ENCODE results near the gene ANXA7.

The ANXA7 gene

GRCh38 chr10:73433538-73433867, 19.6 kb upstream of the ANXA7 start, which contains the start of gene MSS51:
Gene MSS51 (minus strand): TSS chr10:73433561. CDS start chr10:73428284, 5,277 bp downstream.
- Histone ChIP-seq H3K9me3 (ENCODE audit: control insufficient read depth, low read length) (no peaks in the 10 kb centered on the region), H3K27ac (ENCODE audit: low read depth, low read length, severe bottlenecking) (no peak within 1 kb of the TSS), H3K4me1 (ENCODE audit: control insufficient read depth, insufficient read depth, low read length, poor library complexity, severe bottlenecking) (no peaks in the 10 kb centered on the region), H3K36me3 (ENCODE audit: control insufficient read depth, insufficient read depth, low read length) (peaks cover 36% of the 10 kb centered on the region), H3K4me3 (ENCODE audit: extremely low read depth, insufficient read depth, low read length, poor library complexity, severe bottlenecking) (no peak within 1 kb of the TSS)

GRCh38 chr10:73432646-73433537, 19.0 kb upstream of the ANXA7 start:
- H3K4me3 ChIP-seq (ENCODE audit: extremely low read depth, insufficient read depth, low read length, poor library complexity, severe bottlenecking): no peak overlapping the region
- no peaks in the 10 kb centered on the region for H3K9me3 ChIP-seq (ENCODE audit: control insufficient read depth, low read length)
- no peaks in the 10 kb centered on the region for H3K4me1 ChIP-seq (ENCODE audit: control insufficient read depth, insufficient read depth, low read length, poor library complexity, severe bottlenecking)
- H3K36me3 ChIP-seq (ENCODE audit: control insufficient read depth, insufficient read depth, low read length): peaks cover 38% of the 10 kb centered on the region
- 88 to 100% methylated on average over 1 of the region's 2 CpGs for WGBS, 2 experiments (ENCODE audit: insufficient coverage in 2 of 2)
- no peak overlapping the region for H3K27ac ChIP-seq (ENCODE audit: low read depth, low read length, severe bottlenecking)

GRCh38 chr10:73426318-73426717, 12.5 kb upstream of the ANXA7 start:
- no peaks in the 10 kb centered on the region for H3K9me3 ChIP-seq (ENCODE audit: control insufficient read depth, low read length)
- H3K36me3 ChIP-seq (ENCODE audit: control insufficient read depth, insufficient read depth, low read length): peaks cover 75% of the 10 kb centered on the region
- H3K4me3 ChIP-seq (ENCODE audit: extremely low read depth, insufficient read depth, low read length, poor library complexity, severe bottlenecking): no peak overlapping the region
- WGBS, 2 experiments (ENCODE audit: insufficient coverage in 2 of 2): 97 to 100% methylated on average over 4 of the region's 4 CpGs
- no peak overlapping the region for H3K27ac ChIP-seq (ENCODE audit: low read depth, low read length, severe bottlenecking)
- H3K4me1 ChIP-seq (ENCODE audit: control insufficient read depth, insufficient read depth, low read length, poor library complexity, severe bottlenecking): no peaks in the 10 kb centered on the region

GRCh38 chr10:73424478-73424877, 10.6 kb upstream of the ANXA7 start:
- Histone ChIP-seq H3K27ac (ENCODE audit: low read depth, low read length, severe bottlenecking) (no peak overlapping the region), H3K9me3 (ENCODE audit: control insufficient read depth, low read length) (no peaks in the 10 kb centered on the region), H3K4me3 (ENCODE audit: extremely low read depth, insufficient read depth, low read length, poor library complexity, severe bottlenecking) (no peak overlapping the region), H3K4me1 (ENCODE audit: control insufficient read depth, insufficient read depth, low read length, poor library complexity, severe bottlenecking) (no peaks in the 10 kb centered on the region), H3K36me3 (ENCODE audit: control insufficient read depth, insufficient read depth, low read length) (peaks cover 69% of the 10 kb centered on the region)
- 97% methylated on average over 3 of the region's 3 CpGs; no CpG with 5 or more reads in 1 of the 2 experiments for WGBS, 2 experiments (ENCODE audit: insufficient coverage in 2 of 2)

GRCh38 chr10:73423309-73423708, 9.5 kb upstream of the ANXA7 start:
- Histone ChIP-seq H3K4me3 (ENCODE audit: extremely low read depth, insufficient read depth, low read length, poor library complexity, severe bottlenecking) (no peak overlapping the region), H3K9me3 (ENCODE audit: control insufficient read depth, low read length) (no peaks in the 10 kb centered on the region), H3K36me3 (ENCODE audit: control insufficient read depth, insufficient read depth, low read length) (peaks cover 63% of the 10 kb centered on the region), H3K4me1 (ENCODE audit: control insufficient read depth, insufficient read depth, low read length, poor library complexity, severe bottlenecking) (no peaks in the 10 kb centered on the region), H3K27ac (ENCODE audit: low read depth, low read length, severe bottlenecking) (no peak overlapping the region)

GRCh38 chr10:73416571-73416970, 2.7 kb upstream of the ANXA7 start:
- Histone ChIP-seq H3K36me3 (ENCODE audit: control insufficient read depth, insufficient read depth, low read length) (peaks cover 4% of the 10 kb centered on the region), H3K27ac (ENCODE audit: low read depth, low read length, severe bottlenecking) (no peak overlapping the region), H3K9me3 (ENCODE audit: control insufficient read depth, low read length) (no peaks in the 10 kb centered on the region), H3K4me3 (ENCODE audit: extremely low read depth, insufficient read depth, low read length, poor library complexity, severe bottlenecking) (no peak overlapping the region), H3K4me1 (ENCODE audit: control insufficient read depth, insufficient read depth, low read length, poor library complexity, severe bottlenecking) (peaks cover 3% of the 10 kb centered on the region)
- WGBS, 2 experiments (ENCODE audit: insufficient coverage in 2 of 2): 88% methylated on average over 1 of the region's 3 CpGs; no CpG with 5 or more reads in 1 of the 2 experiments

- H3K36me3 ChIP-seq (ENCODE audit: control insufficient read depth, insufficient read depth, low read length): no peaks in the 10 kb centered on the region
- H3K9me3 ChIP-seq (ENCODE audit: control insufficient read depth, low read length): no peaks in the 10 kb centered on the region
- WGBS, 2 experiments (ENCODE audit: insufficient coverage in 2 of 2): 22 to 30% methylated on average over 9 of the region's 17 CpGs
- H3K4me1 ChIP-seq (ENCODE audit: control insufficient read depth, insufficient read depth, low read length, poor library complexity, severe bottlenecking): peaks cover 3% of the 10 kb centered on the region
- H3K4me3 ChIP-seq (ENCODE audit: extremely low read depth, insufficient read depth, low read length, poor library complexity, severe bottlenecking): peak overlapping the region; percentile 88
- H3K27ac ChIP-seq (ENCODE audit: low read depth, low read length, severe bottlenecking): no peak overlapping the region
Measured at GRCh38 chr10:73414230-73414945, 530 bp upstream of the ANXA7 start.

- peak overlapping the region; percentile 90 for H3K27ac ChIP-seq (ENCODE audit: low read depth, low read length, severe bottlenecking)
- H3K4me1 ChIP-seq (ENCODE audit: control insufficient read depth, insufficient read depth, low read length, poor library complexity, severe bottlenecking): peaks cover 3% of the 10 kb centered on the region
- H3K9me3 ChIP-seq (ENCODE audit: control insufficient read depth, low read length): no peaks in the 10 kb centered on the region
- no peaks in the 10 kb centered on the region for H3K36me3 ChIP-seq (ENCODE audit: control insufficient read depth, insufficient read depth, low read length)
- 6 to 8% methylated on average over 9 of the region's 9 CpGs for WGBS, 2 experiments (ENCODE audit: insufficient coverage in 2 of 2)
- H3K4me3 ChIP-seq (ENCODE audit: extremely low read depth, insufficient read depth, low read length, poor library complexity, severe bottlenecking): peak overlapping the region; percentile 88
Measured at GRCh38 chr10:73413108-73413527, 740 bp downstream of the ANXA7 start.

GRCh38 chr10:73410897-73411296, 3.0 kb downstream of the ANXA7 start:
- Histone ChIP-seq H3K27ac (ENCODE audit: low read depth, low read length, severe bottlenecking) (no peak overlapping the region), H3K9me3 (ENCODE audit: control insufficient read depth, low read length) (no peaks in the 10 kb centered on the region), H3K4me1 (ENCODE audit: control insufficient read depth, insufficient read depth, low read length, poor library complexity, severe bottlenecking) (peaks cover 3% of the 10 kb centered on the region), H3K36me3 (ENCODE audit: control insufficient read depth, insufficient read depth, low read length) (peaks cover 4% of the 10 kb centered on the region), H3K4me3 (ENCODE audit: extremely low read depth, insufficient read depth, low read length, poor library complexity, severe bottlenecking) (no peak overlapping the region)
- 79% methylated on average over 1 of the region's 1 CpG; no CpG with 5 or more reads in 1 of the 2 experiments for WGBS, 2 experiments (ENCODE audit: insufficient coverage in 2 of 2)

- 100% methylated on average over 1 of the region's 4 CpGs for WGBS, 2 experiments (ENCODE audit: insufficient coverage in 2 of 2)
- peaks cover 4% of the 10 kb centered on the region for H3K36me3 ChIP-seq (ENCODE audit: control insufficient read depth, insufficient read depth, low read length)
- H3K4me1 ChIP-seq (ENCODE audit: control insufficient read depth, insufficient read depth, low read length, poor library complexity, severe bottlenecking): peaks cover 3% of the 10 kb centered on the region
- H3K27ac ChIP-seq (ENCODE audit: low read depth, low read length, severe bottlenecking): no peak overlapping the region
- no peaks in the 10 kb centered on the region for H3K9me3 ChIP-seq (ENCODE audit: control insufficient read depth, low read length)
- no peak overlapping the region for H3K4me3 ChIP-seq (ENCODE audit: extremely low read depth, insufficient read depth, low read length, poor library complexity, severe bottlenecking)
Measured at GRCh38 chr10:73408978-73409521, 4.8 kb downstream of the ANXA7 start.
